Measurements from ENCODE around the gene UBE2J2. TPM values are rescaled to one million over a fixed set of nuclear protein-coding genes. Genes with fewer than 3 reads are reported as not detected.

UBE2J2 gene
- total and polyA plus RNA-seq, 2 donors (not counting 3 experiments of a cell fraction or from before 2014, with no cell fraction given), result 60.7 to 80.7 TPM

- Histone ChIP-seq H3K27ac (ENCODE audit: insufficient read depth, low read depth, low read length) (no peak overlapping the region), H2AFZ (ENCODE audit: low read depth, low read length) (no peak overlapping the region), H3K4me2 (ENCODE audit: insufficient read depth, low read length) (no peak overlapping the region), H4K20me1 (replicated peaks; ENCODE audit: control insufficient read depth, extremely low read depth, insufficient read depth, low read length) (no peaks in the 10 kb centered on the region), H3K4me3 (replicated peaks in 1 of 3; ENCODE audit: insufficient read depth in 1 of 3, low read depth in 1 of 3, low read length in 3 of 3) (no peak overlapping the region), H3K9me1 (replicated peaks; ENCODE audit: control insufficient read depth, extremely low read depth, insufficient read depth, low read length) (no peaks in the 10 kb centered on the region), H3K9me3 (replicated peaks; ENCODE audit: control insufficient read depth, insufficient read depth, low read length) (no peaks in the 10 kb centered on the region), H3K9ac (replicated peaks; ENCODE audit: extremely low read depth, insufficient read depth, low read length) (no peak overlapping the region), H3K27me3 (ENCODE audit: control insufficient read depth in 2 of 2, insufficient read depth in 2 of 2, low read length in 2 of 2) (no peaks in the 10 kb centered on the region), H3K36me3 (ENCODE audit: control insufficient read depth in 2 of 2, extremely low read depth in 1 of 2, insufficient read depth in 2 of 2, low read length in 2 of 2) (no peaks in the 10 kb centered on the region), H3K79me2 (ENCODE audit: control insufficient read depth, insufficient read depth, low read length) (no peaks in the 10 kb centered on the region), H3K4me1 (ENCODE audit: control insufficient read depth, extremely low read depth, insufficient read depth, low read length) (peaks cover 2% of the 10 kb centered on the region)
- TF ChIP-seq CTCF (IDR thresholded peaks at IDR 0.05; ENCODE audit: extremely low read depth in 1 of 2, insufficient read depth in 1 of 2, low read depth in 1 of 2, low read length in 2 of 2) (no peak), FOS (IDR thresholded peaks at IDR 0.05; ENCODE audit: borderline replicate concordance, insufficient read depth, low read length) (no peak), MAX (IDR thresholded peaks at IDR 0.05; ENCODE audit: insufficient read depth, insufficient read length) (no peak), MYC (IDR thresholded peaks at IDR 0.05; ENCODE audit: low read depth, low read length) (no peak), POLR2AphosphoS5 (IDR thresholded peaks at IDR 0.05; ENCODE audit: insufficient read depth, low read depth, low read length) (no peak), POLR2A (IDR thresholded peaks at IDR 0.05; ENCODE audit: low read depth, low read length) (no peak), GATA2 (IDR thresholded peaks at IDR 0.05; ENCODE audit: insufficient read depth, insufficient read length, low read depth, low read length) (no peak), JUN (IDR thresholded peaks at IDR 0.05; ENCODE audit: borderline replicate concordance, insufficient read depth, insufficient read length, low read depth) (no peak), EZH2 (IDR thresholded peaks at IDR 0.05; ENCODE audit: borderline replicate concordance, low read depth, low read length, severe bottlenecking) (no peak)
- BruUV-seq (replicated peaks), result no TSS peak
- POLR2A ChIA-PET, result no interaction called here
- FAIRE-seq (no peak), DNase-seq (ENCODE audit: low read depth, low spot score) (no peak)
- intact Hi-C loops (cut with micrococcal nuclease), result no loop called here
- CTCF ChIA-PET, result interaction anchor here (1.9 to 2.8 kb wide), 2 partner anchors 163 to 164 kb away, joined by 7 to 12 read pairs; no protein-coding TSS in a partner anchor
- dilution Hi-C loops (cut with MboI; ENCODE audit: extremely low pct_ligation_motif_present, low sequenced_read_pairs), result no loop called here
These were observed 12.1 kb upstream of the UBE2J2 start for GRCh38 chr1:1285611-1286311.
